K562 (cell line): ENCODE data around the gene TMEM117. TPM values are rescaled to one million over a fixed set of nuclear protein-coding genes. Genes with fewer than 3 reads are reported as not detected.
"Not testable (repeated sequence)": the region's sequence is repeated elsewhere in the genome, so short reads cannot be mapped to it uniquely, and the experiment has no call there.

Experiments used
- ATAC-seq: fragments of 200-7000 bp; cut with Tn5 transposase; 3 replicates; pipeline ENCODE4 v1.9.1; 2020; ENCODE audit warnings: moderate library complexity
- BruUV-seq: library from RNA; stranded (reverse); fragments of 400-500 nt; replicated peaks from 2 replicates; lab custom pipeline; 2021; lab: Mats Ljungman, UMichigan
- CTCF ChIA-PET: fragments of 300-600 bp; formaldehyde crosslinking; extraction: SDS; loops from one replicate; lab custom pipeline; 2021; ENCODE audit warnings: low intra/inter-chr PET ratio; lab: Yijun Ruan, JAX
- POLR2A ChIA-PET: fragments of 300-600, 350-650 bp; sonication (Branson Sonifier 250); formaldehyde crosslinking; extraction: SDS; loops from one replicate; lab custom pipeline; 2021; ENCODE audit warnings: antibody characterized with exemption, inconsistent platforms; lab: Yijun Ruan, JAX
- DNase-seq, 4 experiments: peaks; one replicate each; pipeline versions ENCODE4 v3.0.0 to v3.0.0-alpha.2; 2011 to 2018; ENCODE audit warnings: low spot score in 3 of 4, mixed read lengths in 3 of 4; ENCODE audit errors: extremely low read depth in 1 of 4
- FAIRE-seq: peaks from 2 replicates; lab custom pipeline; 2011; peaks lifted over from hg19 to GRCh38; lab: Jason Lieb, UNC
- H2AFZ ChIP-seq: 2 replicates; pipeline ENCODE4 v1.6.0; 2011; ENCODE audit warnings: low read depth, low read length, control low read depth, inconsistent platforms
- H3K27ac ChIP-seq: fragments of 200-600 bp; 3 replicates; pipeline ENCODE4 v1.8.0; 2011; ENCODE audit warnings: low read depth, mild to moderate bottlenecking, control low read depth, inconsistent platforms, low read length, moderate library complexity, mixed read lengths; ENCODE audit errors: extremely low read depth
- H3K27me3 ChIP-seq, 2 experiments: fragments of 300-600 bp in 1 of 2; 2 replicates in 1 of 2; 3 replicates in 1 of 2; pipeline versions ENCODE4 v1.6.0 to v1.8.0; 2011; ENCODE audit warnings: inconsistent platforms in 2 of 2, low read length in 2 of 2, mild to moderate bottlenecking in 1 of 2, mixed read lengths in 1 of 2, moderate library complexity in 1 of 2; ENCODE audit not compliant: control insufficient read depth in 2 of 2, insufficient read depth in 2 of 2
- H3K36me3 ChIP-seq: fragments of 300-600 bp; 3 replicates; pipeline ENCODE4 v1.8.0; 2011; ENCODE audit warnings: mild to moderate bottlenecking, low read length, inconsistent platforms; ENCODE audit not compliant: control insufficient read depth, insufficient read depth
- H3K4me1 ChIP-seq, 2 experiments: fragments of 200-600 bp in 1 of 2; replicated peaks in 1 of 2; 2 replicates in 1 of 2; 3 replicates in 1 of 2; pipeline versions ENCODE4 v1.5.1 to v1.8.0; 2011; ENCODE audit warnings: inconsistent platforms in 2 of 2, low read length in 2 of 2, mild to moderate bottlenecking in 1 of 2, mixed read lengths in 1 of 2, moderate library complexity in 1 of 2; ENCODE audit not compliant: control insufficient read depth in 2 of 2, insufficient read depth in 2 of 2
- H3K4me2 ChIP-seq: 2 replicates; pipeline ENCODE4 v1.6.1; 2011; ENCODE audit warnings: low read length, control low read depth, inconsistent platforms, mixed read lengths; ENCODE audit not compliant: insufficient read depth
- H3K4me3 ChIP-seq: fragments of 200-600 bp; sonication (generic), shearing (Covaris generic); 2 replicates; pipeline ENCODE4 v1.5.1; 2016; ENCODE audit warnings: control low read depth, inconsistent platforms
- H3K79me2 ChIP-seq: fragments of 200-600 bp; 3 replicates; pipeline ENCODE4 v1.8.0; 2011; ENCODE audit warnings: low read length, inconsistent platforms; ENCODE audit not compliant: control insufficient read depth, insufficient read depth
- H3K9ac ChIP-seq, 2 experiments: 2 replicates each; pipeline versions ENCODE4 v1.6.0 to v1.6.1; 2011; ENCODE audit warnings: low read depth in 2 of 2, low read length in 2 of 2, control low read depth in 1 of 2, inconsistent platforms in 1 of 2, mild to moderate bottlenecking in 1 of 2, mixed read lengths in 1 of 2; ENCODE audit not compliant: insufficient read depth in 1 of 2
- H3K9me1 ChIP-seq: one replicate; pipeline ENCODE4 v1.6.0; 2011; ENCODE audit warnings: inconsistent platforms, mild to moderate bottlenecking, low read length, moderate library complexity; ENCODE audit not compliant: control insufficient read depth, insufficient read depth
- H3K9me3 ChIP-seq: replicated peaks from 2 replicates; pipeline ENCODE4 v1.5.1; 2011; ENCODE audit warnings: low read depth, low read length, inconsistent platforms; ENCODE audit not compliant: control insufficient read depth, insufficient read depth
- H4K20me1 ChIP-seq: replicated peaks from 2 replicates; pipeline ENCODE4 v1.6.1; 2011; ENCODE audit warnings: low read length, inconsistent platforms, mixed read lengths; ENCODE audit not compliant: control insufficient read depth, insufficient read depth
- BRCA1 ChIP-seq, 2 experiments: fragments of 450-650 bp in 1 of 2; sonication (generic) in 1 of 2; formaldehyde crosslinking in 1 of 2; IDR thresholded peaks; 2 replicates each; pipeline versions ENCODE4 v1.5.0 to v1.6.1; 2017 to 2020; ENCODE audit warnings: mild to moderate bottlenecking in 1 of 2, missing genetic modification reagents in 1 of 2
- MAFG ChIP-seq: fragments of 450-650 bp; conservative IDR thresholded peaks from 2 replicates; pipeline ENCODE4 v1.6.1; 2016; ENCODE audit warnings: missing genetic modification characterization, missing compliant biosample characterization
- MLLT1 ChIP-seq, 2 experiments: fragments of 450-650 bp; IDR thresholded peaks; 2 replicates each; pipeline ENCODE4 v1.6.1; 2016
- NFYB ChIP-seq: IDR thresholded peaks from 2 replicates; pipeline ENCODE4 v1.6.1; 2011; ENCODE audit warnings: mild to moderate bottlenecking, moderate library complexity; ENCODE audit not compliant: insufficient read length; ENCODE audit errors: extremely low read depth
- PML ChIP-seq: IDR thresholded peaks from 2 replicates; pipeline ENCODE4 v1.6.1; 2012; ENCODE audit warnings: low read length, inconsistent platforms
- TARDBP ChIP-seq: fragments of 450-650 bp; IDR thresholded peaks from 2 replicates; pipeline ENCODE4 v1.6.1; 2016
- WGBS: fragments of 100-300 bp; shearing (Covaris generic); methylation state at CpG from one replicate; pipeline ENCODE4 v1.1.6; 2016; ENCODE audit warnings: low coverage, mixed read lengths; ENCODE audit not compliant: insufficient coverage; ENCODE audit errors: missing lambda C conversion rate; 5-methylcytosine and 5-hydroxymethylcytosine counted together
- in situ Hi-C: fragments of 300-500 bp; cut with MboI; formaldehyde crosslinking; loops from 4 replicates; pipeline ENCODE4 v1.15.0; 2018; ENCODE audit warnings: inconsistent platforms, mixed read lengths
- intact Hi-C: fragments of 100-400 bp; cut with micrococcal nuclease; formaldehyde crosslinking; loops from 2 replicates; pipeline ENCODE4 v1.14.2; 2022
- polyA plus RNA-seq, 8 experiments: library from polyadenylated mRNA; depleted of rRNA in 4 of 8; stranded (reverse) in 5 of 8; unstranded in 3 of 8; fragments of >200 nt; fragmentation: Nextera tagmentation in 2 of 8; fragmentation: Illumina TruSeq in 1 of 8; extraction: Ambion mirVana in 2 of 8; extraction: Trizol in 1 of 8; gene quantifications; 2 replicates each; pipeline versions ENCODE4 v1.2.1 to v1.2.3, GENCODE V29; 2011 to 2014; ENCODE audit warnings: inconsistent platforms in 1 of 8, missing spikeins in 1 of 8
- total RNA-seq, 7 experiments: library from RNA; depleted of rRNA in 6 of 7; stranded (reverse); fragments of >200 nt in 6 of 7; fragmentation: Illumina TruSeq in 2 of 7; extraction: Trizol in 2 of 7; gene quantifications; 2 replicates each; pipeline versions ENCODE4 v1.2.1 to v1.2.3, GENCODE V29; 2011 to 2021; ENCODE audit warnings: low replicate concordance in 1 of 7
- TF ChIP-seq, protein P1 (sequence below): fragments of 450-650 bp; formaldehyde crosslinking; IDR thresholded peaks from 2 replicates; pipeline ENCODE4 v1.4.0; 2020; ENCODE audit warnings: mild to moderate bottlenecking, moderate library complexity
- TF ChIP-seq, protein P2 (sequence below): sonication (generic); formaldehyde crosslinking; IDR thresholded peaks from 2 replicates; pipeline ENCODE4 v1.4.0; 2020; ENCODE audit warnings: mild to moderate bottlenecking, missing genetic modification reagents

Gene TMEM117
- total and polyA plus RNA-seq, 9 of the 15 experiments (the other 6 are each of a cell fraction or from before 2014, with no cell fraction given) = 0.31 to 2.8 (median 1.0) TPM

DNA sequence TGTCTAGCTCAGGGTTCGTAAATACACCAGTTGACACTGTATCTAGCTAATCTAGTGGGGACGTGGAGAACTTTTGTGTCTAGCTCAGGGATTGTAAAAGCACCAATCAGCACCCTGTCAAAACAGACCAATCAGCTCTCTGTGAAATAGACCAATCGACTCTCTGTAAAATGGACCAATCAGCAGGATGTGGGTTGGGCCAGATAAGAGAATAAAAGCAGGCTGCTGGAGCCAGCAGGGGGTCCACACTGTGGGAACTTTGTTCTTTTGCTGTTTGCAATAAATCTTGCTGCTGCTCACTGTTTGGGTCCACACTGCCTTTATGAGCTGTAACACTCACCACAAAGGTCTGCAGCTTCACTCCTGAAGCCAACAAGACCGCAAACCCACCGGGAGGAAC lies 28.7 kb downstream of the TMEM117 start:
- H3K27ac ChIP-seq, H3K9me1 ChIP-seq, H4K20me1 ChIP-seq, BruUV-seq, H3K4me2 ChIP-seq, ATAC-seq, H3K79me2 ChIP-seq, DNase-seq, FAIRE-seq, in situ Hi-C loops, CTCF ChIA-PET, H3K4me1 ChIP-seq, H3K9me3 ChIP-seq, H3K4me3 ChIP-seq, H2AFZ ChIP-seq, H3K9ac ChIP-seq, H3K27me3 ChIP-seq, H3K36me3 ChIP-seq: not testable (repeated sequence)
- TF ChIP-seq NFYB = peak; percentile 52
- POLR2A ChIA-PET = interaction anchor here (1.3 to 1.4 kb wide), 2 partner anchors 10 to 59 kb away, joined by 3 read pairs; partner anchors contain the start of gene TWF1
- intact Hi-C loops = loop anchor here (10.0 kb wide), 1 partner anchor 1770 kb away; no protein-coding TSS in a partner anchor
- 14% methylated on average over 5 of the region's 5 CpGs for WGBS

- intact Hi-C loops (loop anchor here (10.0 kb wide), 1 partner anchor 1774 kb away; no protein-coding TSS in a partner anchor), in situ Hi-C loops (no loop called here)
- H2AFZ ChIP-seq = no peak overlapping the region
- no peak overlapping the region for H3K9ac ChIP-seq
- DNase-seq = no peak
- no peaks in the 10 kb centered on the region for H4K20me1 ChIP-seq
- H3K79me2 ChIP-seq = no peaks in the 10 kb centered on the region
- ATAC-seq = no peak
- no peaks in the 10 kb centered on the region for H3K9me3 ChIP-seq
- H3K36me3 ChIP-seq = no peaks in the 10 kb centered on the region
- ChIA-PET CTCF (no interaction called here), POLR2A (no interaction called here)
- no peaks in the 10 kb centered on the region for H3K9me1 ChIP-seq
- no peak overlapping the region for H3K27ac ChIP-seq
- H3K4me2 ChIP-seq = no peak overlapping the region
- no peak for FAIRE-seq
- no peaks in the 10 kb centered on the region for H3K4me1 ChIP-seq
- no TSS peak for BruUV-seq
- H3K27me3 ChIP-seq = no peaks in the 10 kb centered on the region
- no peak overlapping the region for H3K4me3 ChIP-seq
- 0% methylated on average over 1 of the region's 1 CpG for WGBS
- TF ChIP-seq, protein P1, sequence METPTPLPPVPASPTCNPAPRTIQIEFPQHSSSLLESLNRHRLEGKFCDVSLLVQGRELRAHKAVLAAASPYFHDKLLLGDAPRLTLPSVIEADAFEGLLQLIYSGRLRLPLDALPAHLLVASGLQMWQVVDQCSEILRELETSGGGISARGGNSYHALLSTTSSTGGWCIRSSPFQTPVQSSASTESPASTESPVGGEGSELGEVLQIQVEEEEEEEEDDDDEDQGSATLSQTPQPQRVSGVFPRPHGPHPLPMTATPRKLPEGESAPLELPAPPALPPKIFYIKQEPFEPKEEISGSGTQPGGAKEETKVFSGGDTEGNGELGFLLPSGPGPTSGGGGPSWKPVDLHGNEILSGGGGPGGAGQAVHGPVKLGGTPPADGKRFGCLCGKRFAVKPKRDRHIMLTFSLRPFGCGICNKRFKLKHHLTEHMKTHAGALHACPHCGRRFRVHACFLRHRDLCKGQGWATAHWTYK (CRISPR knock-in tag) = no peak
- TF ChIP-seq PML (no peak), MAFG (tag) (no peak), MLLT1 (IDR thresholded peaks at IDR 0.05) (no peak), TARDBP (no peak), BRCA1 (IDR thresholded peaks at IDR 0.05) (no peak), BRCA1 (CRISPR knock-in tag; IDR thresholded peaks at IDR 0.05) (no peak)
- TF ChIP-seq, protein P2, sequence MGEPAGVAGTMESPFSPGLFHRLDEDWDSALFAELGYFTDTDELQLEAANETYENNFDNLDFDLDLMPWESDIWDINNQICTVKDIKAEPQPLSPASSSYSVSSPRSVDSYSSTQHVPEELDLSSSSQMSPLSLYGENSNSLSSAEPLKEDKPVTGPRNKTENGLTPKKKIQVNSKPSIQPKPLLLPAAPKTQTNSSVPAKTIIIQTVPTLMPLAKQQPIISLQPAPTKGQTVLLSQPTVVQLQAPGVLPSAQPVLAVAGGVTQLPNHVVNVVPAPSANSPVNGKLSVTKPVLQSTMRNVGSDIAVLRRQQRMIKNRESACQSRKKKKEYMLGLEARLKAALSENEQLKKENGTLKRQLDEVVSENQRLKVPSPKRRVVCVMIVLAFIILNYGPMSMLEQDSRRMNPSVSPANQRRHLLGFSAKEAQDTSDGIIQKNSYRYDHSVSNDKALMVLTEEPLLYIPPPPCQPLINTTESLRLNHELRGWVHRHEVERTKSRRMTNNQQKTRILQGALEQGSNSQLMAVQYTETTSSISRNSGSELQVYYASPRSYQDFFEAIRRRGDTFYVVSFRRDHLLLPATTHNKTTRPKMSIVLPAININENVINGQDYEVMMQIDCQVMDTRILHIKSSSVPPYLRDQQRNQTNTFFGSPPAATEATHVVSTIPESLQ (CRISPR knock-in tag) = no peak
These were observed 33.3 kb downstream of the TMEM117 start for GRCh38 chr12:43869184-43869583.
